SW 1271 (cell line): ENCODE data around the gene YBX3.

Experiments used
- DNase-seq, 2 experiments: peaks; one replicate each; lab custom pipeline; 2025; lab: John Stamatoyannopoulos, UW

Gene YBX3

GRCh38 chr12:10669533-10669932, 53.6 kb downstream of the YBX3 start:
- no peak for DNase-seq

DNA sequence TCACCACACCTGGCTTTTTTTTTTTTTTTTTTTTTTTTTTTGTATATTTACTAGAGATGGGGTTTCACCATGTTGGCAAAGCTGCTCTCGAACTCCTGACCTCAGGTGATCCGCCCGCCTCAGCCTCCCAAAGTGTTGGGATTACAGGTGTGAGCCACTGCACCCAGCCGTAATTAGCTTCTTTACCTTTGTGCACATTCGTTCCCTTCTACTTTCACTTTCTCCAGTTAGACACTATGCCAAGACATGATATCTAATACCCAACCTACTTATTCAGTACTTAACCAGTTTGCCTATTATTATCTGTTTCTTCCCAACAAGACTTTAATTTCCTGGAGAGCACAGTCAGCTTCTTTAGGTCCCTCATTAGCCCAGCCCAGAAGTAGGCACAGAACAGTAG, 54.6 kb downstream of the YBX3 start:
- no peak for DNase-seq

- DNase-seq, result no peak
Observed at GRCh38 chr12:10667581-10667980, 55.5 kb downstream of the YBX3 start.

DNA sequence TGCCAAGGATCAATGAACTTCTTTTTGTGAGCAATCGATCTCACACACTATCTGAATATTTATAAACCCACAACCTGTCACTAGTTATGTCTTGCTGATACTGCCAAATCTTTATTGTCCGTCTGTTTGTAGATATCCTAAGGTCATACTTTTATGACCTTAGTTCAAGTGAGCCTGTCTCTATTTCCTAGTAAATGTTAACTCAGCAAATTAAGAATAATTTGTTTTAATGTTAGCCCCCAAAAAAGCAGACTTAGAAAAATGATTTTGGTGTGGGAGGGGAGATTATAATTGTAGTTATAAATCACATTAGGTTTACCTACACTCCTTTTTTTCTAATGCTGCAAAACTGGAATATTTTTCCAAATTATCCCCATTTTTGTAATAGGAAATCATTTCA, 58.6 kb downstream of the YBX3 start:
- no peak for DNase-seq

DNA sequence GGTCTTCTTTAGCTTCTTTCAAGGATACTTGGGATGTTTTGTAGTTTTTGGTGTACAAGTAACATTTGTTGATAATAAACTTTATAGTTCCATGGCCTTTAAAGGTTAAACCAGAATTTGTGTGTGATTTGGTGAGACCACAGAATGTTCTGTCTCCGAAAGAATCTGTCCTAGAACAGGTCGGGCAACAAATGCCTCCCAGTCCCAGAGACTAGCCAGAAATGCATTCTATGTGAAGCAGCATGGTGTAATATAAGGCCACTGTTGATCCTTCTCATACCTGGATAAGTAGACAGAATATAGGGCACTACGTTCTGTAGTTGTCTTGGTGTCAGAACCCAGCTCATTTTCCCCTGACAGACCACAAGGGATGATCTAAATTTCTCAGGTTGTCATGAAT, 59.3 kb downstream of the YBX3 start:
- DNase-seq, result no peak

DNA sequence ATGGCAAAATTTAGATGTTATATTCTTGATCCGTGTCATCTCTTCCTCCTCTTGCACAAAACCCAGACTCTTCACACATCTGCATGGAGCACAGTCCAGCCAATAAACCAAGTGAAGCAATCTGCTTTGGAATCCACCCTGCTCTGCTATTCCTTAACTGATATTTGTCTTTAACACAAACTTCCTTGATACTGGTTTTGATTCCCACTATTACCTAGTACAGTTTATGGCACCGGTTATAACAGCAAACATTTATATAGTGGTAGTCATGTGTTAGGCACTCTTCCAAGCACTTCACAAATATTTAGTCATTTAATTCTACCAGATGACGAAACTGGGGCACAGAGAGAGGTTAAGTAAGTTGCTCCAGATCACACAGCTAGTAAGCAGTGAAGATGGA, 61.8 kb downstream of the YBX3 start:
- no peak for DNase-seq

- no peak for DNase-seq
Observed at GRCh38 chr12:10654003-10654402, 69.1 kb downstream of the YBX3 start.

GRCh38 chr12:10652192-10652591, 70.9 kb downstream of the YBX3 start:
- DNase-seq, result no peak
